Stimulated activated CD4-positive, alpha-beta T cell treated with anti-CD3 and anti-CD28 coated beads, Interleukin-15, amount 100 ng/mL, for 24 hours (primary cell): Measurements from ENCODE around the gene PPTC7.
"Not testable (repeated sequence)": the region's sequence is repeated elsewhere in the genome, so short reads cannot be mapped to it uniquely, and the experiment has no call there.

Experiments
- DNase-seq: peaks from one replicate; pipeline ENCODE4 v3.0.0-alpha.2; 2020

The PPTC7 gene

GRCh38 chr12:110582276-110583136 is 612 bp downstream of the PPTC7 start:
- peak; percentile 83 for DNase-seq

DNA sequence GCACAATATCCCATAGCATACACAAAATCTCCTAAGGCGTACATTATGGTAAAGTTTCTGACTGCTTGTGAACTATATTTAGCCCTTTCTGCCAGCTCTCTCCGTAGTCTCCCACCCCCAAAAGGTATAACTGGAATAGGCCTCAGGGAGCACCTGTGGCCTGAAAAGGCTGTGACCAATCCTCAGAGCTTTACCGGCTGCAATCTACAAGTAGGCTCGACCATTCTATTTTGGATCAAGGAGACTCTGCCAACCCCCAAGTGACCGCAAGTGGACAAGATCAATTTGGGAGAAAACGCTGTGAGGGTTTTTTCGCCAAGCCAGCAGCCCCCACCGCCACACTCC is 1.2 kb downstream of the PPTC7 start:
- no peak for DNase-seq

DNA sequence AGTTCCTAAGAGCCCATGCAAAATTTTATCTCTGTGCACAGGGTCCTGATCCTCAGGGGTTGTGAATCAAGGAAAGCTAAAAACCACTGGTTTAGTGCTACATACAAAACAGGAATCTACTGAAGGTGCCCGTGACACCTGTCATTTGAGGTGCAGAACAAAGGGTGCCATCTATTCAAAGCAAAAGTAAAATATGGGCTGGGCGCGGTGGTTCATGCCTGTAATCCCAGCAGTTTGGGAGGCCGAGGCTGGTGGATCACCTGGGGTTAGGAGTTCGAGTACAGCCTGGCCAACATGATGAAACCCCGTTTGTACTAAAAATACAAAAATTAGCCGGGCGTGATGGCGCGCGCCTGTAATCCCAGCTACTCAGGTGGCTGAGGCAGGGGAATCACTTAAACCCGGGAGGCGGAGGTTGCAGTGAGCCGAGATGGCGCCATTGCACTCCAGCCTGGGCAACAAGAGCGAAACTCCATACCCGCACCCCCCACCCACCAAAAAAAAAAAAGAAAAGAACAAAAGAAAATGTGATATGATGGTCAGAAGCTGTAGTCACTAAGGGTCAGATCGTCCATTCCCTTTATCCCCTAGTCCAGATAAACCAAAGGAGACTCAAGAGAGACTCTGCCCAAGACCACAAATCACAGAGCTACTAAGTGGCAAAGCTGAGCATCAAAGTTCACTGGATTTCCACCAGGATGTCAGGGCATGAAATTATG is 3.4 kb downstream of the PPTC7 start:
- no peak for DNase-seq

DNA sequence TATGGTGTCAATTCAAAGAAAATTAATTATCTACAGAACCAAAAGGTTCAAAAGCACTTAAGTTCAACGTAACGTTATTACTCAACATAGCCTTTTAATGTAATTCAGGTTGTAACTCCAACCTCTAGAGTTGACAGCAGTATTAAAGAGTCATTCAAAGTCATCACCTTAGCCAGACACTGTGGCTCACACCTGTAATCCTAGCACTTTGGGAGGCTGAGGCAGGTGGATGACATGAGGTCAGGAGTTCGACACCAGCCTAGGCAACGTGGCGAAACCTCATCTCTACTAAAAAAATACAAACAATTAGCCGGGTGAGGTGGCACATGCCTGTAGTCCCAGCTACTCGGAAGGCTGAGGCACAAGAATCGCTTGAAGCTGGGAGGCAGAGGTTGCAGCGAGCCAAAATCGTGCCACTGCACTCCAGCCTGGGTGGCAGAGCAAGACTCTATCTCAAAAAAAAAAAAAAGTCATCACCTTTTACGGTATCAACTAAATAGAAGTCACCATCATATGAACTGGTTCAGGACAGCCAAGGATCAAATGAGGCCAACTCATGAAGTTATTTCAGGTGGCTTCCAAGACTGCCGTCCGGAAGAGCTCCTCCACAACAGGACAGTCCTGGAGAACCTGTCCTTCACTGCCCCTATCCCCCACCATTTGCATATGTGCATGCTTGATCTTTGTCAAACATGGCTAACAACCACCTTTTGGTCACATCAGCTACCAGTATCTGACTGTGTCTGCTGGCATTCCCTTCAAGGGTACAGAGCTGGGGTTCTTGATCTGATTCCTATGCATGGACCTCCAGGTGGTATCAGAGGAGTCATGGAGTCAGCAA is 4.2 kb downstream of the PPTC7 start:
- peak; percentile 46 for DNase-seq

DNA sequence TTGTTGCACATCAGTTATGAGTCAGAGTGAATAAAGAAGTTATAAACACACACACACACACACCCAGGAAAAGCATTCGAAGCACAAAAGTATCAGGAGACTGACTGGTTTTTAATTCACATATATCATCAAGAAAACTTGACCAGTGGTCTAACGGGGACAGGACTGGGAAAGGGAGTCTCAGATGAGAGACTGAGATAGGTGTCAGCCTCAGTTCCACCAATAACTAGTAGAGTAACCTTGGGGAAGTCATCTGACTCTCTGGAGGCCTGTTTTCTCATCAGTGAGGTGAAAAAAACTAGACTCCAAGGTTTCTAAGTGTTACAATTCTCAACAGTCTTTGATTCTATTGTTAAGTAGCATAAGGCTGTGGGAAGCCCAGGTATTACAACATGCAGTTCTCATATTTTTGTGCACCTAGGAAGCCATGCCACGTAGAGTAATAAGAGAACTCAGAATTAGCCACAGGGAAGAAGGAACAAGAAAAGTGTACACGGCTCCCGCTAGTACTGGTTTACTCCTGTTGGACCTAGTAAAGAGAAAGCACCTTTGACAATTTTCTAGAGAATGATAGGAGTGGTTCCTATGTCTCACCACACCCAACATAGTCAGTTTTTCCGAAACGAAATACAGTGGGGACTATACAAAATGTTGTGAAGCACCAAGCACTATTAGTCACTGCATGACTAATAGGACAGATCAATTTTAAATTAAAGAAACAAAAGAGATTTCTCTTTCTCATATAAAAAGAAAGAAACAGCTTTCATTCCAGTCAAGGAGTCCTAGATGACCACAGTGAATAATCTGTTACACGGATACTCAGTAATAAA is 5.0 kb downstream of the PPTC7 start:
- DNase-seq, result peak; percentile 50

GRCh38 chr12:110576504-110576903 is 6.6 kb downstream of the PPTC7 start:
- DNase-seq, result no peak

DNA sequence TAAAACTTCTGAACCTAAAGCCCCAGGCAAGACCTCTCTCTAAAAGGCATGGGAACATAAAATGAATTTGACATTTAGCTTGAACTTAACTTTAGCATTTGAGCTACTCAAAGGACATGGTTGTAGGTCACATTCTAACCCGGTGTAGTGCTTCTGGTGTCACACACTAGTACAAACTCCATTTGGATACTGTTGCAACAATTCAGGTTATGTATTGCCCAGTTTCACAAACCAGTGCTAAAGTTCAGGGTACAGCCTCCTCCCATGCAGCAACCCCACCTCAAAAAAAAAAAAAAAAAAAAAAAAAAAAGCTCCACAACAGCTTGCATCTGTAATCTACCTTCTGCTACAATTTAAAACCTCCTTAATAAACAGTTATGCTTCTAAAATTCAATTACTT is 7.8 kb downstream of the PPTC7 start:
- no peak for DNase-seq

DNA sequence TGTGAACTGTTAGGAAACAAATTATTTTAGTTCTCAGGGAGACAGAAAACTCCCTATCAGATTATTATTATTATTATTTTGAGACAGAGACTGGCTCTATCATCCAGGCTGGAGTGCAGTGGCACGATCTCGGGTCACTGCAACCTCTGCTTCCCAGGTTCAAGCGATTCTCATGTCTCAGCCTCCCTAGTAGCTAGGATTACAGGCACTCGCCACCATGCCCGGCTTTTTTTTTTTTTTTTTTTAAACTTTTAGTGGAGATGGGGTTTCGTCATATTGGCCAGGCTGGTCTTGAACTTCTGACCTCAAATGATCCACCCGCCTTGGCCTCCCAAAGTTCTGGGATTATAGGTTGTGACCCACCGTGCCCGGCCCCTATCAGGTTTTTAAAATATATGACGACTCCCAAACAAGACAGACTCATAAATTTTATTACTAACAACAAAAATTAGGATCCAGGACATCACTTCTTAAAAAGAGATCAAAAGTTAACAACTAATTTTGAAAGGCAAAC is 8.3 kb downstream of the PPTC7 start:
- DNase-seq, result not testable (repeated sequence)

- no peak for DNase-seq
These were observed 9.1 kb downstream of the PPTC7 start for GRCh38 chr12:110574044-110574443.

- DNase-seq, result not testable (repeated sequence)
These were observed 12.3 kb downstream of the PPTC7 start for GRCh38 chr12:110570798-110571197.

GRCh38 chr12:110569838-110570237 is 13.3 kb downstream of the PPTC7 start:
- DNase-seq, result not testable (repeated sequence)

DNA sequence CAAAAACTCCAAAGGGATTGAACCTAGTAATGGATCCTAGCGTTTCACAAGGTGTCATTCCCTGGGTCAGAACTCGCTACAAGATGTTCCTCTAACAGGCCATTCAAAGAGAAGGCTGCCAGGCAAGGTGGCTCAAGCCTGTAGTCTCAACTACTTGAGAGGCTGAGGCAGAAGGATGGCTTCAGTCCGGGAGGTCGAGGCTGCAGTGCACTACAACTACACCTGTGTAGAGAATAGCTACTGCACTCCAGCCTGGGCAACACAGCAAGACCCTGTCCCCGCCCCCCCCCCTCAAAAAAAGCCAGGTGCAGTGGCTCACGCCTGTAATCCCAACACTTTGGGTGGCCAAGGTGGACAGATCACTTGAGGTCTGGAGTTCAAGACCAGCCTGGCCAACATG is 14.4 kb downstream of the PPTC7 start:
- DNase-seq, result no peak

DNA sequence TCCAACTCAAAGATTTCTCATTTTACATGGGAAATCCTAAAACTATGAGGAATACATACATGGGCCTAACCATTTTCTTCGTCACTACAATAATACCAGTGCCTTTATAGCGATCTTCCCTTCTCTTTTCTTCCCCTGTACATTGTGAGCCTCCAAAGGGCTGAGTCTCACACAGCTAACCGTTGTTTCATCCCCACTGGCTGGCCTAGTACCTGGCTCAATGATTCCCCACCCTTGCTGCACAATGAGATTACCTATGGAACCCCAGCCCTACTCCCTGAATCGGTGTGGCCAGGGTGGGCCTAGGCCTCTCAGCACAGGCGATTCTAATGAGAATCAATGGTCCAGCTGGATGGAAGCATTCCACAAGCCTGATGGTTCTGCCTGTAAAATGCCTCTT is 16.1 kb downstream of the PPTC7 start:
- DNase-seq, result no peak

DNA sequence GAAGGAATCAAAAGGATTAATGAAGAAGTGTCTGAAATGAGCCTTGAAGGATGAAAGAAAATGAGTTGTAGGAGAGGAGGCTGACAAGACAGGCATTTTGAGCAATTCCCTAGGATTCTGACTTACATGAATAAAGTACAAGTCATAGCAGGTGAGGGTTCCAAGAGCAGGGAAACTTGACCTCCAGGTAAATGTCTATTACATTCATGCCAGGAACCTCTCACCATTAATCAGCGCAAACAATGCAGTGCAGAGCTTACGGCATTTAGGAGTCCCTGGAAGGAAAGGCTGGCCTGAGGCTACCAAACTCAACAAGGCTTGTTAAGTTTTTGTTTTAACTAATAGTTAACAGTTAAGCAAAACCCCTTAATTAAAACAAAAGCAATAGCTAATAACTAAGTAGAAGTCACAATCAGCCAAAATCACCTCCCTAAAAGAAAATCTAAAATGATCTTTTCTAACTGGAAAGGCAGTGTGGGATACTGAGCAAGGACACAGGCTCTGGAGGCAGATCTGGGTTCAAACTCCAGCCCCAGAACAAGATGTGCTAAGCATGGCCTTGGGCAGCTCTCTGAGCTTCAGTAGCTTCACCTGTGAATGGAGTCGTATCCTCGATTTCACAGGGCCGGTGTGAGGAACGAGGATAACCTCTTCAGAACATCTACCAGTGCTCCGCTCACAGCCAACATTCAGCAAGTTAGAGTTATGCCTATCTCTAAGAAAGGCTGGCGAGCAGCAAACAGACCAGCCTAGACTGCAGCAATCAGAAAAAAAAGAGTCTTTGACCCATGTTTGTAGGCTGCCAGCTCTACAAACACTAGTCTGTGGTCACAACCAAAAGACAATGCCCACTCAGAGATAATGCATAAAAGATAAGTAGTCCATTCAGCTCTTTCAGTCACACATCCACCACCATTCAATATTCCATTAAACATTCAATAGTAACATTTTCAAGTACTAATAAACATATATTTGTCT is 16.9 kb downstream of the PPTC7 start:
- DNase-seq, result no peak

DNA sequence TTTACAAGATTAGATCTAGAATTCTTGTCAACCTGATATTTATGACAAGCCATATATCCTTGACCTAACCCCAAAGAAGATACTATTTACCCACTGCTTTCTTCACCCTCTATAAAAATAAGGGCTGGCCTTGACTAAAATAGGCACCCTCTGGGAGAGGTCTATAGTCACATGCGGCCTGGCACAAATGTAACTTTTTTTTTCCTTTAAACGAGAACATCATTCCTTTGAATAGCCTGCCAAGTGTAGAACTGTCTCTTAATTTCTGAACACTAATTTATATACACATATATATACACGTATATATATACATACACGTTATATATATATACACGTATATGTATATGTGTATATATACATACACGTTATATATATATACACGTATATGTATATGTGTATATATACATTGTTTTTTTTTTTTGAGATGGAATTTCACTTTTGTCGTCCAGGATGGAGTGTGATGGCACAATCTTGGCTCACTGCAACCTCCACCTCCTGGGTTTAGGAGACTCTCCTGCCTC is 18.6 kb downstream of the PPTC7 start:
- no peak for DNase-seq

DNA sequence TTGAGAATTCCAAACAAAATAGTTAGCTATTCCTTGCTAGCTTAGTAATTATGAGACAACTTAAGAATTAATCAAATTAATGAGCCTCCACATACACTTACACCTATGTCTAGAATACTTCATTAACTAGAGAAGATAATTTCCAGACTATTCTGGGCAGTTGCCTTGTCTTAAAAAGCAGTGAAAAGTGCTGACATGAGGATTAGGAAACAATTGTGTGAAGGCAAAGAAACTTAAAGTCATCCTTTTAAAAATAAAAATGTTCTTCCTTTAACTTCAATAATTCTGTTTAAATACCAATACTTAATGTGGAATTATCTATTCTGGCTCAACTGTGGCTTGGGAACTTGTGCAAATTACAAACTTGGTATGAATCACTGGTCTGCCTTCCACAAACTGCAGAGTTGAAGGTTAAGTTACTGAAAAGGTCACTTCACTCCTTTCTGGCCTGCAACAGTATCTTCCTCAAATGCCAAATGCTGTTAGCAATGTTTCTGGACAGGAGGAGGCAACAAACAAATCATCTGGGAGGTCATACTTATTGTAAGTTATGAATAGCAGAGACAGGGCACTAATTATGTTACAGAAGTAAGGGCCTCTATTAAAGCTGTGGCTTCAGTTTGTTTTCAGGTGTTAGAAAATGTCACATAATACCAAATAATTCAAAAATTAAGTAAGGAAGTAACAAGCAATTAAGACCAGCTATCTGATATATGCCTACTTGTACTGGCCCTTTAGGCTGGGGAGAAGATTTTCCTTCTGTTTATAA is 19.2 kb downstream of the PPTC7 start:
- no peak for DNase-seq

GRCh38 chr12:110562386-110562785 is 20.7 kb downstream of the PPTC7 start:
- peak; percentile 50 for DNase-seq

GRCh38 chr12:110561471-110562201 is 21.5 kb downstream of the PPTC7 start:
- DNase-seq, result no peak

GRCh38 chr12:110560946-110561345 is 22.2 kb downstream of the PPTC7 start:
- no peak for DNase-seq
